Neural cell (in vitro differentiated cells): ENCODE measurements around the gene FNDC3A.

Experiments used
- EP300 ChIP-seq: fragments of 450-650 bp; conservative IDR thresholded peaks from 2 replicates; pipeline ENCODE4 v1.6.1; 2014; ENCODE audit warnings: antibody characterized with exemption, mild to moderate bottlenecking, moderate library complexity; ENCODE audit not compliant: poor library complexity, severe bottlenecking
- EZH2 ChIP-seq: fragments of 200-600, 300-800 bp; shearing (Covaris generic), sonication (generic); IDR thresholded peaks from 2 replicates; pipeline ENCODE4 v1.6.1; 2014; ENCODE audit warnings: antibody characterized with exemption, low read length, borderline replicate concordance, mild to moderate bottlenecking; ENCODE audit not compliant: insufficient read depth, poor library complexity, severe bottlenecking
- MXI1 ChIP-seq: fragments of 450-650 bp; conservative IDR thresholded peaks from 2 replicates; pipeline ENCODE4 v1.6.1; 2014; ENCODE audit warnings: antibody characterized with exemption, mild to moderate bottlenecking; ENCODE audit not compliant: poor library complexity, severe bottlenecking
- POLR2AphosphoS5 ChIP-seq: IDR thresholded peaks from 2 replicates; pipeline ENCODE4 v1.6.1; 2012
- RAD21 ChIP-seq: fragments of 450-650 bp; conservative IDR thresholded peaks from 2 replicates; pipeline ENCODE4 v1.6.1; 2014; ENCODE audit warnings: antibody characterized with exemption, mild to moderate bottlenecking, moderate library complexity
- TAF1 ChIP-seq: IDR thresholded peaks from 2 replicates; pipeline ENCODE4 v1.6.1; 2012; ENCODE audit warnings: low read depth
- TF ChIP-seq, protein P1 (sequence below): fragments of 450-650 bp; IDR thresholded peaks from 2 replicates; pipeline ENCODE4 v1.5.1; 2014; ENCODE audit warnings: antibody characterized with exemption, mild to moderate bottlenecking, moderate library complexity; ENCODE audit not compliant: poor library complexity, severe bottlenecking
- TF ChIP-seq, protein P2 (sequence below): IDR thresholded peaks from 2 replicates; pipeline ENCODE4 v1.6.1; 2012; ENCODE audit warnings: borderline replicate concordance

DNA sequence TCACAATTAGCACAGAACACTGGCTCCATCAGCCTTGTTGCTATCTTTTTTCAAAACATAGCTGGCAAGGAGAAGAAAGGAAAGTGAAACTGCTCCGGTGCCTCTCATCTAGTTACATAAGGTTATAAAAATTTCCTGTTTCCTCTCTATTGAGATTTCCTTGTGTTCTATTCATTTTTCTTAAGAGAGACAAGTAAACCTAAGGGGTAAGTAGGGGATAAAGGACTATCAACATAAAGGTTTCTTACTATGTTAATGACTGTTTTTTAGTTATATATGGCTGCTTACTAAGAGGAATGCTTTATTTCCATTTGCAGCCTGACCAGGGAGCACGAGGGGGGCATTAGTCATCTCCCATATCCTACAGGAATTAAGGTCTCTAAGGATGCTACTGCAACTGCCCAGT lies 171.2 kb downstream of the FNDC3A start:
- TF ChIP-seq POLR2AphosphoS5 (no peak), RAD21 (no peak), EP300 (no peak), EZH2 (no peak), TAF1 (no peak), MXI1 (no peak)
- TF ChIP-seq, protein P1, sequence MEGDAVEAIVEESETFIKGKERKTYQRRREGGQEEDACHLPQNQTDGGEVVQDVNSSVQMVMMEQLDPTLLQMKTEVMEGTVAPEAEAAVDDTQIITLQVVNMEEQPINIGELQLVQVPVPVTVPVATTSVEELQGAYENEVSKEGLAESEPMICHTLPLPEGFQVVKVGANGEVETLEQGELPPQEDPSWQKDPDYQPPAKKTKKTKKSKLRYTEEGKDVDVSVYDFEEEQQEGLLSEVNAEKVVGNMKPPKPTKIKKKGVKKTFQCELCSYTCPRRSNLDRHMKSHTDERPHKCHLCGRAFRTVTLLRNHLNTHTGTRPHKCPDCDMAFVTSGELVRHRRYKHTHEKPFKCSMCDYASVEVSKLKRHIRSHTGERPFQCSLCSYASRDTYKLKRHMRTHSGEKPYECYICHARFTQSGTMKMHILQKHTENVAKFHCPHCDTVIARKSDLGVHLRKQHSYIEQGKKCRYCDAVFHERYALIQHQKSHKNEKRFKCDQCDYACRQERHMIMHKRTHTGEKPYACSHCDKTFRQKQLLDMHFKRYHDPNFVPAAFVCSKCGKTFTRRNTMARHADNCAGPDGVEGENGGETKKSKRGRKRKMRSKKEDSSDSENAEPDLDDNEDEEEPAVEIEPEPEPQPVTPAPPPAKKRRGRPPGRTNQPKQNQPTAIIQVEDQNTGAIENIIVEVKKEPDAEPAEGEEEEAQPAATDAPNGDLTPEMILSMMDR = no peak
- TF ChIP-seq, protein P2, sequence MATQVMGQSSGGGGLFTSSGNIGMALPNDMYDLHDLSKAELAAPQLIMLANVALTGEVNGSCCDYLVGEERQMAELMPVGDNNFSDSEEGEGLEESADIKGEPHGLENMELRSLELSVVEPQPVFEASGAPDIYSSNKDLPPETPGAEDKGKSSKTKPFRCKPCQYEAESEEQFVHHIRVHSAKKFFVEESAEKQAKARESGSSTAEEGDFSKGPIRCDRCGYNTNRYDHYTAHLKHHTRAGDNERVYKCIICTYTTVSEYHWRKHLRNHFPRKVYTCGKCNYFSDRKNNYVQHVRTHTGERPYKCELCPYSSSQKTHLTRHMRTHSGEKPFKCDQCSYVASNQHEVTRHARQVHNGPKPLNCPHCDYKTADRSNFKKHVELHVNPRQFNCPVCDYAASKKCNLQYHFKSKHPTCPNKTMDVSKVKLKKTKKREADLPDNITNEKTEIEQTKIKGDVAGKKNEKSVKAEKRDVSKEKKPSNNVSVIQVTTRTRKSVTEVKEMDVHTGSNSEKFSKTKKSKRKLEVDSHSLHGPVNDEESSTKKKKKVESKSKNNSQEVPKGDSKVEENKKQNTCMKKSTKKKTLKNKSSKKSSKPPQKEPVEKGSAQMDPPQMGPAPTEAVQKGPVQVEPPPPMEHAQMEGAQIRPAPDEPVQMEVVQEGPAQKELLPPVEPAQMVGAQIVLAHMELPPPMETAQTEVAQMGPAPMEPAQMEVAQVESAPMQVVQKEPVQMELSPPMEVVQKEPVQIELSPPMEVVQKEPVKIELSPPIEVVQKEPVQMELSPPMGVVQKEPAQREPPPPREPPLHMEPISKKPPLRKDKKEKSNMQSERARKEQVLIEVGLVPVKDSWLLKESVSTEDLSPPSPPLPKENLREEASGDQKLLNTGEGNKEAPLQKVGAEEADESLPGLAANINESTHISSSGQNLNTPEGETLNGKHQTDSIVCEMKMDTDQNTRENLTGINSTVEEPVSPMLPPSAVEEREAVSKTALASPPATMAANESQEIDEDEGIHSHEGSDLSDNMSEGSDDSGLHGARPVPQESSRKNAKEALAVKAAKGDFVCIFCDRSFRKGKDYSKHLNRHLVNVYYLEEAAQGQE = no peak
